ENCODE data around the gene ZRANB3.

GRCh38 chr2:135174049-135174809 lies 356.8 kb downstream of the ZRANB3 start:
- TF ChIP-seq, protein P1, sequence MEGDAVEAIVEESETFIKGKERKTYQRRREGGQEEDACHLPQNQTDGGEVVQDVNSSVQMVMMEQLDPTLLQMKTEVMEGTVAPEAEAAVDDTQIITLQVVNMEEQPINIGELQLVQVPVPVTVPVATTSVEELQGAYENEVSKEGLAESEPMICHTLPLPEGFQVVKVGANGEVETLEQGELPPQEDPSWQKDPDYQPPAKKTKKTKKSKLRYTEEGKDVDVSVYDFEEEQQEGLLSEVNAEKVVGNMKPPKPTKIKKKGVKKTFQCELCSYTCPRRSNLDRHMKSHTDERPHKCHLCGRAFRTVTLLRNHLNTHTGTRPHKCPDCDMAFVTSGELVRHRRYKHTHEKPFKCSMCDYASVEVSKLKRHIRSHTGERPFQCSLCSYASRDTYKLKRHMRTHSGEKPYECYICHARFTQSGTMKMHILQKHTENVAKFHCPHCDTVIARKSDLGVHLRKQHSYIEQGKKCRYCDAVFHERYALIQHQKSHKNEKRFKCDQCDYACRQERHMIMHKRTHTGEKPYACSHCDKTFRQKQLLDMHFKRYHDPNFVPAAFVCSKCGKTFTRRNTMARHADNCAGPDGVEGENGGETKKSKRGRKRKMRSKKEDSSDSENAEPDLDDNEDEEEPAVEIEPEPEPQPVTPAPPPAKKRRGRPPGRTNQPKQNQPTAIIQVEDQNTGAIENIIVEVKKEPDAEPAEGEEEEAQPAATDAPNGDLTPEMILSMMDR (IDR thresholded peaks at IDR 0.05; ENCODE audit: insufficient read depth, low read depth, low read length) = no peak
- TF ChIP-seq EZH2 (IDR thresholded peaks at IDR 0.05; ENCODE audit: insufficient read depth, low read length) = no peak
